Measurements from ENCODE around the gene GINS2. TPM values are rescaled to one million over a fixed set of nuclear protein-coding genes. Genes with fewer than 3 reads are reported as not detected.
A peak's percentile ranks its signal among the peaks of the same experiment; 100 is the strongest.

GINS2 gene
- total RNA-seq, 3 donors from 2014 or later (not counting 1 experiment from before 2014, with no cell fraction given): 0.73 to 2.6 (median 0.89) TPM

DNA sequence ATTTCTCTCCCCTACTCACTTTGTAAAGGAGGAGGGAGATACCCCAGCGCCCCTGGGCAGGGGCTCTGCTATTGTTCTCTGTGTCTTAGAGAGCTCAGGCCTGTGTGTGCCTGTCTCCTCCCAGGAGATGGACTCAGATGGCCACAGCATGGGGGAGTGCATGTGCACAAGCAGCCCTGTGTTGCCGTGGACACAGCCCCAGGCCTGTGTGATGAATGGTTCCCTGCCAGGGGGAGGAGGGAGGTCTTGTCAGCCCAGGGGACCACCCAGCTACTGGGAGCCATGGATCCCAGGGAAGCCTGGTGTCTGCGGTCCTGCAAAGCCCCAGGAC is 26.3 kb downstream of the GINS2 start:
- peak overlapping the region in 1 of 2 donors; percentile 27 for H3K27ac Mint-ChIP-seq
- peaks cover 92% of the 10 kb centered on the region for H3K36me3 ChIP-seq (ENCODE audit: control insufficient read depth, insufficient read depth, low read length)
- ATAC-seq: no peak

GRCh38 chr16:85661740-85662481 is 26.8 kb downstream of the GINS2 start:
- Histone ChIP-seq H3K4me3 (ENCODE audit: low read length) (no peak overlapping the region), H3K4me1 (ENCODE audit: control insufficient read depth, insufficient read depth, low read length) (no peaks in the 10 kb centered on the region), H3K9me3 (ENCODE audit: control insufficient read depth, insufficient read depth, low read length) (no peaks in the 10 kb centered on the region), H3K36me3 (ENCODE audit: control insufficient read depth, insufficient read depth, low read length) (peaks cover 92% of the 10 kb centered on the region), H3K27ac (ENCODE audit: low read length) (no peak overlapping the region), H3K27me3 (ENCODE audit: control insufficient read depth, insufficient read depth, low read length) (no peaks in the 10 kb centered on the region)
- H3K27ac Mint-ChIP-seq: peak overlapping the region in 1 of 2 donors; percentile 27
- peaks cover 5% of the 10 kb centered on the region in 2 donors for H3K4me1 Mint-ChIP-seq
- no peaks in the 10 kb centered on the region for H3K27me3 Mint-ChIP-seq (ENCODE audit: low read depth in 2 of 2)
- WGBS (ENCODE audit: insufficient coverage): 97% methylated on average over 26 of the region's 26 CpGs
- DNase-seq (no peak), ATAC-seq (no peak)
- no peaks in the 10 kb centered on the region for H3K9me3 Mint-ChIP-seq
- no peak overlapping the region for H3K4me3 Mint-ChIP-seq
- TF ChIP-seq, protein P1, sequence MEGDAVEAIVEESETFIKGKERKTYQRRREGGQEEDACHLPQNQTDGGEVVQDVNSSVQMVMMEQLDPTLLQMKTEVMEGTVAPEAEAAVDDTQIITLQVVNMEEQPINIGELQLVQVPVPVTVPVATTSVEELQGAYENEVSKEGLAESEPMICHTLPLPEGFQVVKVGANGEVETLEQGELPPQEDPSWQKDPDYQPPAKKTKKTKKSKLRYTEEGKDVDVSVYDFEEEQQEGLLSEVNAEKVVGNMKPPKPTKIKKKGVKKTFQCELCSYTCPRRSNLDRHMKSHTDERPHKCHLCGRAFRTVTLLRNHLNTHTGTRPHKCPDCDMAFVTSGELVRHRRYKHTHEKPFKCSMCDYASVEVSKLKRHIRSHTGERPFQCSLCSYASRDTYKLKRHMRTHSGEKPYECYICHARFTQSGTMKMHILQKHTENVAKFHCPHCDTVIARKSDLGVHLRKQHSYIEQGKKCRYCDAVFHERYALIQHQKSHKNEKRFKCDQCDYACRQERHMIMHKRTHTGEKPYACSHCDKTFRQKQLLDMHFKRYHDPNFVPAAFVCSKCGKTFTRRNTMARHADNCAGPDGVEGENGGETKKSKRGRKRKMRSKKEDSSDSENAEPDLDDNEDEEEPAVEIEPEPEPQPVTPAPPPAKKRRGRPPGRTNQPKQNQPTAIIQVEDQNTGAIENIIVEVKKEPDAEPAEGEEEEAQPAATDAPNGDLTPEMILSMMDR (IDR thresholded peaks at IDR 0.05): no peak
- intact Hi-C loops (cut with micrococcal nuclease): no loop called here
- peaks cover 7% of the 10 kb centered on the region for H3K36me3 Mint-ChIP-seq

More for the DNA sequence above, 26.3 kb downstream of the GINS2 start:
- Mint-ChIP-seq H3K36me3 (peaks cover 7% of the 10 kb centered on the region), H3K9me3 (no peaks in the 10 kb centered on the region), H3K4me1 (peaks cover 5% of the 10 kb centered on the region in 2 donors), H3K27me3 (ENCODE audit: low read depth in 2 of 2) (no peaks in the 10 kb centered on the region), H3K4me3 (no peak overlapping the region)
- Histone ChIP-seq H3K27ac (ENCODE audit: low read length) (no peak overlapping the region), H3K9me3 (ENCODE audit: control insufficient read depth, insufficient read depth, low read length) (no peaks in the 10 kb centered on the region), H3K4me3 (ENCODE audit: low read length) (no peak overlapping the region), H3K4me1 (ENCODE audit: control insufficient read depth, insufficient read depth, low read length) (no peaks in the 10 kb centered on the region), H3K27me3 (ENCODE audit: control insufficient read depth, insufficient read depth, low read length) (no peaks in the 10 kb centered on the region)
- intact Hi-C loops (cut with micrococcal nuclease): no loop called here
- no peak for DNase-seq
- WGBS (ENCODE audit: insufficient coverage): 98% methylated on average over 3 of the region's 3 CpGs
- TF ChIP-seq, protein P1 (IDR thresholded peaks at IDR 0.05): no peak

DNA sequence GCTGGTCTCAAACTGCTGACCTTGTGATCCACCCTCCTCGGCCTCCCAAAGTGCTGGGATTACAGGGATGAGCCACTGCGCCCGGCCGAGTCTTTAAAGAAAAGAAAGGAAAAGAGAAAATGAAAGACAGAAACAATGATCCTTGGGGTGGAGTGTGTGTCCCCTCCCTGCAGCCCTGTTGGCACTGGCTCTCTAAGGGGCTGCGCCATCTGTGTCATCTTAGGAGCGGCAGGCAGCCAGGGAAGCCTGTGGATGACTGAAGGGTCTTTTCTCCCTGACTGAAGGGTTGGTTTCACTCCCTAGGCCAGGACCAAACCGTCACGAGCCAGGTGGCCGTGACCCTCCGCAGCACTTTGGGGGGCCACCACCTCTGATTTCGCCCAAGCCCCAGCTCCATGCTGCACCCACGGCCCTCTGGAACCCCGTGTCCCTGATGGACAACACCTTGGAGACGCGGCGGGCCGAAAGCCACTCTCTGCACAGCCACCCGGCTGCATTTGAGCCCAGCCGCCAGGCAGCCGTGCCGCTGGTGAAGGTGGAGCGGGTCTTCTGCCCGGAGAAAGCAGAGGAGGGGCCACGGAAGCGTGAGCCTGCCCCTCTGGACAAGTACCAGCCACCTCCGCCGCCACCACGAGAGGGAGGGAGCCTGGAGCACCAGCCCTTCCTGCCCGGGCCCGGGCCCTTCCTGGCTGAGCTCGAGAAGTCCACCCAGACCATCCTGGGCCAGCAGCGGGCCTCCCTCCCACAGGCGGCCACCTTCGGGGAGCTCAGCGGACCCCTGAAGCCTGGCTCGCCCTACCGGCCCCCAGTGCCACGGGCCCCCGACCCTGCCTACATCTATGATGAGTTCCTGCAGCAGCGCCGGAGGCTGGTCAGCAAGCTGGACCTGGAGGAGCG is 27.7 kb downstream of the GINS2 start:
- no peak for DNase-seq
- peaks cover 5% of the 10 kb centered on the region in 2 donors for H3K4me1 Mint-ChIP-seq
- Histone ChIP-seq H3K36me3 (ENCODE audit: control insufficient read depth, insufficient read depth, low read length) (peaks cover 89% of the 10 kb centered on the region), H3K4me1 (ENCODE audit: control insufficient read depth, insufficient read depth, low read length) (no peaks in the 10 kb centered on the region), H3K4me3 (ENCODE audit: low read length) (no peak overlapping the region), H3K27me3 (ENCODE audit: control insufficient read depth, insufficient read depth, low read length) (no peaks in the 10 kb centered on the region), H3K9me3 (ENCODE audit: control insufficient read depth, insufficient read depth, low read length) (no peaks in the 10 kb centered on the region), H3K27ac (ENCODE audit: low read length) (no peak overlapping the region)
- WGBS (ENCODE audit: insufficient coverage): 95% methylated on average over 42 of the region's 42 CpGs
- no peaks in the 10 kb centered on the region for H3K9me3 Mint-ChIP-seq
- intact Hi-C loops (cut with micrococcal nuclease): no loop called here
- no peaks in the 10 kb centered on the region for H3K27me3 Mint-ChIP-seq (ENCODE audit: low read depth in 2 of 2)
- H3K27ac Mint-ChIP-seq: no peak overlapping the region
- ATAC-seq: no peak
- peaks cover 7% of the 10 kb centered on the region for H3K36me3 Mint-ChIP-seq
- TF ChIP-seq, protein P1 (IDR thresholded peaks at IDR 0.05): no peak
- H3K4me3 Mint-ChIP-seq: no peak overlapping the region

All from natural killer cell (primary cell).